A673 (cell line): ENCODE data around the gene PLEK2.

ENCODE experiments used
- CTCF ChIP-seq: fragments of 300-800, 200-600 bp; sonication (generic); conservative IDR thresholded peaks from 2 replicates; pipeline ENCODE4 v1.5.1; 2017; ENCODE audit warnings: low read depth, mild to moderate bottlenecking, antibody characterized with exemption, low read length, moderate library complexity, mixed read lengths
- EZH2 ChIP-seq: fragments of 200-600 bp; sonication (generic); IDR thresholded peaks from 2 replicates; pipeline ENCODE4 v1.6.1; 2017; ENCODE audit warnings: borderline replicate concordance, low read depth, mild to moderate bottlenecking, mixed read lengths, antibody characterized with exemption, low read length; ENCODE audit not compliant: poor library complexity, severe bottlenecking

- TF ChIP-seq CTCF (no peak), EZH2 (no peak)
Observed at GRCh38 chr14:67387195-67387594, 24.8 kb downstream of the PLEK2 start.
